NCI-H2171 treated with DMSO at 0.1 percent for 48 hours (cell line): ENCODE data around the gene VLDLR.
A peak's percentile ranks its signal among the peaks of the same experiment; 100 is the strongest.
"Not testable (repeated sequence)": the region's sequence is repeated elsewhere in the genome, so short reads cannot be mapped to it uniquely, and the experiment has no call there.

Source experiments
- DNase-seq: peaks from one replicate; lab custom pipeline; 2025; lab: John Stamatoyannopoulos, UW

Gene VLDLR

GRCh38 chr9:2663461-2664173 is 42.0 kb downstream of the VLDLR start:
- peak; percentile 78 for DNase-seq

- DNase-seq: no peak
These were observed 42.8 kb downstream of the VLDLR start for GRCh38 chr9:2664174-2665065.

GRCh38 chr9:2666569-2666968 is 45.0 kb downstream of the VLDLR start:
- no peak for DNase-seq

GRCh38 chr9:2673161-2673560 is 51.6 kb downstream of the VLDLR start:
- DNase-seq: no peak

GRCh38 chr9:2674141-2674824 is 52.7 kb downstream of the VLDLR start:
- no peak for DNase-seq

GRCh38 chr9:2675834-2676233 is 54.2 kb downstream of the VLDLR start:
- DNase-seq: peak; percentile 74

GRCh38 chr9:2676466-2676865 is 54.9 kb downstream of the VLDLR start:
- peak; percentile 77 for DNase-seq

GRCh38 chr9:2677915-2678889 is 56.6 kb downstream of the VLDLR start:
- DNase-seq: peak; percentile 17

- no peak for DNase-seq
These were observed 57.4 kb downstream of the VLDLR start for GRCh38 chr9:2679011-2679410.

GRCh38 chr9:2681981-2682380 is 60.4 kb downstream of the VLDLR start:
- no peak for DNase-seq

GRCh38 chr9:2686911-2687310 is 65.3 kb downstream of the VLDLR start:
- DNase-seq: no peak

GRCh38 chr9:2688636-2689035 is 67.0 kb downstream of the VLDLR start:
- no peak for DNase-seq

- DNase-seq: no peak
These were observed 69.6 kb downstream of the VLDLR start for GRCh38 chr9:2691212-2691611.

- no peak for DNase-seq
These were observed 70.0 kb downstream of the VLDLR start for GRCh38 chr9:2691626-2692025.

- peak; percentile 78 for DNase-seq
These were observed 71.5 kb downstream of the VLDLR start for GRCh38 chr9:2693056-2693455.

GRCh38 chr9:2697492-2697891 is 75.9 kb downstream of the VLDLR start:
- no peak for DNase-seq

GRCh38 chr9:2700398-2700797 is 78.8 kb downstream of the VLDLR start:
- no peak for DNase-seq

GRCh38 chr9:2700909-2701550 is 79.4 kb downstream of the VLDLR start:
- DNase-seq: no peak

GRCh38 chr9:2704504-2704903 is 82.9 kb downstream of the VLDLR start:
- DNase-seq: no peak

- DNase-seq: not testable (repeated sequence)
These were observed 85.7 kb downstream of the VLDLR start for GRCh38 chr9:2707256-2707655.
